A172 (cell line): Measurements from ENCODE around the gene CNFN. TPM values are rescaled to one million over a fixed set of nuclear protein-coding genes. Genes with fewer than 3 reads are reported as not detected.

Experiments used
- DNase-seq: peaks from one replicate; pipeline ENCODE4 v3.0.0-alpha.2; 2015; ENCODE audit warnings: low spot score
- total RNA-seq: library from RNA; depleted of rRNA; stranded (reverse); fragments of >200 nt; shearing (Covaris generic); gene quantifications from 2 replicates; pipeline ENCODE4 v1.2.3, GENCODE V29; 2014; rRNA removed

Gene CNFN
- 0.34 and 2.8 TPM in 2 replicates for total RNA-seq

DNA sequence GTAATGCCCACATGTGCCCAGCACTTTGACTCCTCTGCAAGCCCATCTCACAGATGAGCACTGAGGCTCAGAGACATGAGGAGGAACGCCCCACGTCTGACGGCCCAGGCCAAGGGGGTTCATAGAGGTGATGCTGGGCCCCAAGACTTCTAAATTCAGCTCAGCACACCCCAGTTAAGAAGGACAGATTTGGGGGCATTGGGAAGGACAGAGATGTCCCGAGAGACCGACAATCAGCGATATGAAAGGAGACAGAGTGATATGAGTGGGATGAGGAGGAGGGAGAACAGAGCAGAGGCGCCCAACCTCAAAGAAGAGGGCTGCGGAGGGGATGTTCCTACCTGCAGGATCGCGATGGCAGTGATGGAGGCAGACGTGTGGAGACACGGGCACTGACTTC, at the start of gene CNFN:
Gene CNFN (minus strand): TSS at position 399 of the 400 bp plus-strand sequence. CDS start 1,260 bp downstream, outside the sequence.
- DNase-seq: no peak

GRCh38 chr19:42436006-42436405, 45.9 kb upstream of the CNFN start:
- DNase-seq: no peak

- no peak for DNase-seq
Measured at GRCh38 chr19:42435316-42435715, 45.2 kb upstream of the CNFN start.

GRCh38 chr19:42433503-42434260, 43.6 kb upstream of the CNFN start:
- DNase-seq: no peak

DNA sequence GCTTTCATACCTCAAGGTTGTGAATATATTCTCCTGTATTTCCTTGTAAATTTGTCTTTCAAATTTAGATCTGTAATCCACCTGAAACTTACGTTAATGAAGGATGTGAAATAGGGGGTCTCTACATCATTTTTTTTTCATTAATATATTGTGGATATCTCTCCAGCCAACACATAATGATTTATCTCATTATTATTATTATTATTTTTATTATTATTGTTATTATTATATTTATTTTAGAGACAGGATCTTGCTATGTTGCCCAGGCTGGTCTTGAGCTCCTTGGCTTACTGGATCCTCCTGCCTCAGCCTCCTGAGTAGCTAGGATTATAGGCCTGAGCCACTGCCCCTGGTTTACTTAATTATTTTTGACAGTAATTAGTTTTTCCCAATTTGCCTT, 41.4 kb upstream of the CNFN start:
- DNase-seq: no peak

DNA sequence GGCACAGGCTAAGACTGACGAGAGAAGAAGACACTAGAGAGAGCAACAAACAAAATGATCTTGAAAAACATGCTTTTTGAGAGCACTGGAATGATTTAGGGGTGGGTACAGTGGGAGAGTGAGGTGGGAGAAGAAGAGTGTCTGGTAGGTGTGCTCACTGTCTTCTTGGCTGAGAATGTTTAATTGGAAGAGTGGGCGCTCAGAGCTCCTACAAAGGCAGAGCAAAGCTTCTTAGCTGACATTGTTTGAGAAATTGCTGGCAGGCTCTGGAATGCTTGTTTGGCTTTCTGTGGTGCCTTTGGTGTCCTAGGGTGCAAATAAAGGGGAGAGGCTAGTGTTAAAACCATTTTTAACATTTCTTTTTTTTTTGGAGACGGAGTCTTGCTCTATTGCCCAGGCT, 38.6 kb upstream of the CNFN start:
- no peak for DNase-seq

- no peak for DNase-seq
Measured at GRCh38 chr19:42427313-42427712, 37.2 kb upstream of the CNFN start, which contains the start of gene LIPE. LIPE (minus strand) TSS chr19:42427388; CDS start chr19:42427149, 239 bp downstream.

DNA sequence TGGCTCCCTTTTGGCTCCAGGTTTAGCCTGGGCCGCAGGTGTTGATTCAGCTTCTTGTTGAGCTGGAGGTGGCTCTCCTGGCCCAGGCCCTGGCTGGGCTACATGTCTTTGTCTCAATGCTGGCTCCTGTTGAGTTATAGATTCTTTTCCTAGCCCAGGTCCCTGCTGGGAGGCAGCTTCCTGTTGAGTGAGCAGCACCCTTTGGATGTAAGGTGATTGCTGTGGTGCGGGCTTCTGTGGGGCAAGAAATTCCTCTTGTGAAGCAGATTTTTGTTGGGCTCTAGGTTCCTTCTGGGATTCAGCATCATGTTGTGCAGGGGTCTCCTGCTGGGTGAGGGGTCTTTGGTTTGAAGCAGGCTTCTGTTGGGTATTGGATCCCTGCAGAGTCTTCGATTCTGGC, 36.5 kb upstream of the CNFN start:
- no peak for DNase-seq

DNA sequence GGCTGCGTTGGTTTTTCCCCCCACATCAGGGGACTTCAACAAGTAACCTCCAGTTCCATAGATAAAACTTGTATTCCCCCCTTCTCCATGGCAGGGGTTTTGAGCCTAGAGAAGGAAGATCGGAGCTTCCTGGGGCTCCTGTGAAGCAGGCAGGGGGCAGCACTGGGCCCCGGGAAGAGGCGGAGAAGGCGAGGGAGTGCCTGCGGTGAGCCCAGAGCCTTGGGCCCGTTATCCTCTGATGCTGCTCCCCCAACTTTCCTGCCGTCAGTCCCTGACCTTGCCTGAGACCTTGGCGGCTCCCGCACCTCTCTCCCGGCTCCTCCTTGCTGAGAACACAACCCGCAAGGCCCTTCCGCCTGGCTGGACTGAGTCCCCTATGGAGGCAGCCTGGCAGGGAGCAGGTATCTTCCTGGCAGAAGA, 34.6 kb upstream of the CNFN start:
- no peak for DNase-seq

DNA sequence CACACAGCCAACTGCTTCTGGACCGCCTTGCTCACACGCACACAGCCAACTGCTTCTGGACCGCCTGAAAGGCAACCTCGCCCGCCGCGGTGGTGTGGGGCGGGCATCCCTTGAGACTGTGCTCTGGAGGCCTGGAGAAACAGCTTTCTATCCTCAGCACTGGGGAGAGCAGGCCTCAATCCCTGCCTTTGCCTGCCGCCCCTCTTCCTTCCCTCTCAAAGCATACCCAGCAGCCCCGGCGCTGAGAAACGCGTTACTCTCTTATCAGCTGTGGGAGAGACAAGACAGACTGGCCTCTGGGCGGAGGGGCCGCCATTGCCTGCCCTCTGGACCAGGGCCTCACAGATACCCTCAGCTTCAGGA, 34.2 kb upstream of the CNFN start:
- no peak for DNase-seq

DNA sequence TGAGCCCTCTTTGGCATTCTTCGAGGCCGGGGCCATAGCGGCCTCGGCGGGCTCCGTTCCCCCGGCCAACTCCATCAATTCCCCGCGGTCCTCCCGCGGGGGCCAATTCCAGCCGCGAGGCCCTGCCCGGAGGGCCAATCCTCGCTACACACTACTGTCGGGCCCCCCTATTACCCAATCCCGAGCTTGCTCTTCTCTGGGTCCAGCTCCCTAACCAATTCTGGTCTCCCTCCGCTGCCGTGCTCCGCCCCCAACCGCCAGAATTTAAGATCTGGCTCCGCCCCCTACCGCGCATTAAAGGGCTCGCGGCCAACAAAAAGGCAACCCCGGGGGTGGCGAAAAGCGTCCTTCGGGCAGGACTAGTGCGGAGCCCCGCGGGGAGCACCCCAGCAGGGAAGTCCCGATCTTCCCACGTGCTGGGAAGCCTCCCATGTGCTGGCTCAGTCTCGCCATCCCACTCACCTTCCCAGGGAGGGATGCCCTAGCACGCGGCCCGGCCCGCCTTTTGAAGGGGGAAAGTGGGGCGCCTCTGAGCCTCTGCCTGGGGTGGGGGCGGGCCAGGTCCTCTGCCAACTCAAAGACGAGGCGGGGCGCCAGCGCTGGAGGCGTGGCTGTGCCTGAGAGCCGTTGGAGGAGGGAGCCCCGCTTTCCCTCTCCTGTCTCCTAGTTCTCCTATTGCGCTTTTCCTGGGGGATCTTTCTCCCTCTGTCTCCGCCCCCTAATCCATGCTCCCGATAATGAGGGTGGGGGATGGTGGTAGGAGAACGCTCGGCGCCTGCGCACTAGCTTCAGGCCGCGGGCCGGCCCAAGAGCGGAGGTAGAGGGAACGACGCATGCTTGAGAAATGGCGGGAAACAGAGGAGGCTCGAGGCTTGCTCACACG, 33.6 kb upstream of the CNFN start:
- DNase-seq: no peak

GRCh38 chr19:42422901-42423461, 32.9 kb upstream of the CNFN start:
- no peak for DNase-seq

- DNase-seq: no peak
Measured at GRCh38 chr19:42422092-42422900, 32.2 kb upstream of the CNFN start.

GRCh38 chr19:42421591-42422031, 31.5 kb upstream of the CNFN start:
- DNase-seq: peak; percentile 54

DNA sequence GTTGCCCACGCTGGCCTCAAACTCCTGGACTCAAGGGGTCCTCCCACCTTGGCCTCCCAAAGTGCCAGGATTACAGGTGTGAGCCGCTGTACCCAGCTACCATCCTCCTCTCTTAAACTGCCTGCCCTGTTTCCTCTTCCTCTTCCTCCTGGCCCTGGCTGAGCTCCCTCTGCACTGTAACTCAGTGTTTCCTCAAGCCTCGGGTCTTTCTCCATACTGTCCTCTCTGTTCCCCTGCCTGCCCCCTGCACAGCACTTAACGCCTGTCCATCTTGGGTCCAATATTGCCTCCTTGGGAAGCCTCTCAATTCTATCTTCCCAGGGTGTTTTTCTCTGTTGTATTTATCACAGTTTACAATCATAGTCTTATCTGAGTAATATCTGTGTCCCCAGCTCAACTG, 31.0 kb upstream of the CNFN start:
- no peak for DNase-seq

- DNase-seq: peak; percentile 33
Measured at GRCh38 chr19:42420055-42420544, 30.0 kb upstream of the CNFN start.

DNA sequence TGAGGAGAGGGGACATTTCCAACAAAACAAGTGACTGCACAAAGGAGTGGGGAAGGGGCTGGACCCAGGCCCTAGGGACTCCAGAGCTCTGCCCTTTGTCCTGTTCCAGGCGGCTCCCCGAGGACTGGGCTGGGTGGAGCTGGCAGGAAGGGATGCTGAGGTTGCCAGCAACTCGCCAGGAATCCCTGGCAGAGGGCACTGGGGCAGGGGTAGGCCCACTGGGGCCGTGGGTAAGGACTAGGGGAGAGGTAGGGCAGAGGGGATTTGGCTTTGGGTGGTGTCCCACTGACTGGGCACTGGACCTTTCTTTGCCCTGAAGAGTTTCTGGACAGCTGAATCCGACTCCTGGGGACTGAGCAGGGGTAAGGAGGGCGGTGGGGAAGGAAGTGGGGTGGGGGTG, 29.2 kb upstream of the CNFN start:
- no peak for DNase-seq

- DNase-seq: no peak
Measured at GRCh38 chr19:42412661-42413076, 22.6 kb upstream of the CNFN start.

DNA sequence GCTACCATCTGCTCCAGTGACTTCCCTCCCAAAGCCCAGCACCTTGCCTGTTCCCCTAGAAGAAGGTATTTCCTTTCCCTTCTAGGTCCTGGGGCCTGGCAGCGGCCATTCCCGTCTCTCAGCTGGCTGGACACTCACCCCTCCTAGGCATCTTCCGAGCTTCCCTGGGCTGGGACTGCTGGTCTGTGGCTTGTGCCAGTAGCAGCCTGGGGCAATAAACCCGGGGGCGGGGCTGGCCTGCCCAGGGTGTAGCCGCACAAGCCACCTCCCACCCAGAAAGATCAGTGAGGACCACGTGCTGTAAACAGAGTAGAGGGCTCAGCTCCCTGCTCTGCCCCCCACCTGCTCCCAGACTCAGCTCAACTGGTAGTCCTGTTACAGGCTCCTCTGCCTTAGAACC, 22.1 kb upstream of the CNFN start:
- peak; percentile 38 for DNase-seq

GRCh38 chr19:42411581-42412178, 21.6 kb upstream of the CNFN start:
- no peak for DNase-seq

GRCh38 chr19:42410371-42410770, 20.3 kb upstream of the CNFN start:
- DNase-seq: no peak
